ENCODE results near the gene NTN5.

NTN5 gene

DNA sequence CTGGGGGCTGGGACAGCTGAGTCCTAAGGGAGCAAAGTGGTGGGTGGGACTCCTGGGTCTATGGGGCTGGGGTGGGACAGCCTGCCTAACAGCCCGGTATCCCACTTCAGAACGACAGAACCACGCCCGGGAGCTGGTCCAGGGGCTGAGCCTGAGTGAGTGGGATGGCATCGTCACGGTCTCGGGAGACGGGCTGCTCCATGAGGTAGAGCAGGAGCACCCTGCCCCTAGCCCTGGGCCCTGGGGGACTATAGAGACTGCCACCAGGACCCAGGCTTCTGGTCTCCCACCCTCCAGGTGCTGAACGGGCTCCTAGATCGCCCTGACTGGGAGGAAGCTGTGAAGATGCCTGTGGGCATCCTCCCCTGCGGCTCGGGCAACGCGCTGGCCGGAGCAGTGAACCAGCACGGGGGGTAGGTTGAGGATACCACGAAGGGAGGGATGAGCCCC, 44.9 kb downstream of the NTN5 start:
- DNase-seq: no peak

DNA sequence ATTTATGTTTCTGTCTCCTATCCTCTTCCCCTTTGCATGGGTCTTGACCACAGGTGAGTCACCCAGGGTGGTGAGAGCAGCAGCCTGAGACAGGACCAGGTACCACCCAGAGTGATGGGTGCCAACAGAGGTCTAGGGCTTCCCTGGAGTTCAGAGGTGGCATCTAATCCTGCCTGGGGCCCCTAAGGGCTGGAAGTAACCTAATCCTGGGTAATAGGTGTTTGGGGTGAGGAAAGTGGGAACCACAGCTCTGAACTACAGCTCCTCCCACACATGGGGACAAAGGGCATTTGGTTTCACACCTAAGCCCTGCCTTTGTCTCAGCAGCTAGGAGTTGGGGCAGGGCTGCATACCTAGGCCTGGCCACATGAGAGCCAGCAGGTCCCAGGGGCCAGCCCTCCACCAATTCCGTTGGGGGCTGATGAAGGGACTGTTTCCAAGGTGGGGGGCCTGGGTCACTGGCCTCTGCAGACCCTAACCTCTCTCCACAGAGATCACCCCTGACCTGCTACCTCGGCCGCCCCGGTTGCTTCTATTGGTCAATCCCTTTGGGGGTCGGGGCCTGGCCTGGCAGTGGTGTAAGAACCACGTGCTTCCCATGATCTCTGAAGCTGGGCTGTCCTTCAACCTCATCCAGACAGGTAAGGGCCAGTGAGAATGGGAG, 45.5 kb downstream of the NTN5 start:
- DNase-seq: no peak

GRCh38 chr19:48625891-48626327, 46.9 kb downstream of the NTN5 start:
- no peak for DNase-seq

DNA sequence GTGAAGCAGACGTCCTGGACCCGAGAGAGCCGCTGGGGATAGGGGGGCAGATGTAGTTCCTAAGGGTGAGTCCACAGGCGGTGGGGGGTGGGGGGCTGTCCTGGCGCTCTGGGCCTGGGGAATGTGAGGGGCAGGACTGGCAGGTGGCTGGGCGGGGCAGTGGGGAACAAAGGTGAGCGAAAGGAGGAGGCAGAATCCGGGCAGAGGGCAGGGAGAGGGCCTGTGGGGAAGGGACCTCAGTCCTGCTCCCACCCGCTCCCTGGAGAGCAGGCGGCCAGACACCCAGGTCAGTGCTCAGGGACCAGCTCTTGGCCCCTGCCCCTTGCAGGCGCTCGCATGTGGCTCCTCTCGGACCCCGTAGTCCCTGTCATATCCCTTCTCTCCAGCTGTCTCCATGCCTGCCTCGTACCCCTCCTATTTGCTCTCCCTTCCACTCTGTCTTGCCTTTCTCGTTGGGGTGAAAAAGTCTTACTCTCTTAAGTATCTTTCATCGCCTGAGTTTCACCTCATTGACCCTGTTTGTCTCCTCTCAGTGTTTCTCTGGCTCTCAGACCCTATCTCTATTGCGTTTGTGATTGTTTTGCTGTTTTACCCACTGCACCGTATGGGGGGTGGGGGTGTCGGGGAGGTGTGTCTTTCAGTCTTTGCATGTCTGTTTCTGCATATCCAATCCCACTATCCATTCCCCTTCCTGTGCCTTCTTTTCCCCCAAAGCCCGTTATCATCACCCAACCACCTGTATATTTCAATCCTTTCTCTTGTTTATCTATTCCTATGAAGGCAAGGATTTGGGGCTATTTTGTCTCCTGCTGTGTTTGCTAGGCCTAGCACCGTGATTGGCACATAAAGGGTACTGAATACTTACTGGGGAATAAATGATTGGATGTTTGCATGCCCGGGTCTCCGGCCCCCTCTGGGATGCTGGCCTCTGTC, 47.8 kb downstream of the NTN5 start:
- DNase-seq: no peak

DNA sequence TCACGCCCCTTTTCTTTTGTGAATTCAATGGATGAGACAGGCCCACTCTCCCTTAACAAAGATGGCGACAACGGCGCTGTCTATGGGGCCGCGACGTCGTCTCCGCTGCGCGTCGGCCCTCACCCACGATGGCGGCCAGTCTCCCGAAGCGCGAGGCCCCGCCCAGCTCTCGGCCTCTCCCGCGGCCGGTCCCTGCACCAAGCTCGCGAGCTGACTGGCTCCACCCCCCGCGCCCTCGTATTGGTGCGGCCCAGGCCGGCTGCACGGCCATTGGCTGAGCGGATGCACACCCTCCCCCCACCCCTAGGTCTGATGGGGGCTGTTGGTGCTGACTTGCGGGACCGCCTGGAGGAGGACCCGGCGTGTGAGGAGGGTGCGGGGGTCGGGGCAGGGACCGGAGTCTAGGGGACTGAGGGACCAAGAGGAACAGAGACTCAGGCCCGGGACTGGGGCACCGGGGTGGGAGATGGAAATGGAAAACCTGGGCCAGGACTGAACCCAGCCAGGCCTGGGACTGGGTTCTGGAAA, 48.7 kb downstream of the NTN5 start:
- peak; percentile 89 to 99 for DNase-seq

GRCh38 chr19:48623556-48624066, 49.2 kb downstream of the NTN5 start:
- DNase-seq: no peak

DNA sequence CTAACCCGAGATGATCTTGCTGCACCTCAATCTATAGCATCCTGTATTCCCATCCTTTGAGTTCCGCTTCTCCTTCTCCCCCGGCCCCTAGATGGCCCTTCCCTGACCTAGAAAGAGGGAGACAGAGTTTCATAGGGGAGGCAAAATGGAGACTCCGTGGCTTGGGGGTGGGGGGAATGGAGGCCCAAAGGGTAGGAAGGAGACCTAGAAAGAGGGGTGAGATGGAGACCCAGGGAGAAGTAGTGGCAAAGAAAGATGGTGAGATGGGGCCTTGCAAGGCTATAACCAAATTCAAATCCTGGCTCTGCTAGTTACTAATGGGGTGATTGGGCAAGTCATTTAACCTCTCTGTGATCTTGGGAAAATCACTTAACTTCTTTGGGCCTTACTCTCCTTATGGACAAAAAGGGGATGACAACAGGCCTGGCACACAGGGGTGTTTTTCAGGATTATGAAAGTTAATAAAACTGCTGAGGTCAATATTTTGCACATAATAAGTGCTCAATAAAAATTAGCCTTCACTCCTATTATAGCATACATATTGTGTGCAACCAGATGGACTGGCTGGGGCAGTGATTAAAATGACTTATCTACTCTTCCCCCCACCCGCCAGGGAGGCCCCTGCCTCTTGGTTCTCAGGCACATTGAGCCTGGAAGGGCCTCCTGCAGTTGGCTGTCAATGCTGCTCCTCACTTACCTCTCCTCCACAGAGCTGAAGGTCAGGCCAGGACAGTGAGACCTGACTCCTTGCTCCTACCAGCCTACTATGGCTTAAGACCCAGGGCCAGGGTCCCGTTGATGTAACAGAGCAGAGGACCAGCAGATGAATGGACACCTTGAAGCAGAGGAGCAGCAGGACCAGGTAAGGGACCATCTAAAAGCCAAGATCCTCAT, 52.9 kb downstream of the NTN5 start:
- DNase-seq: no peak

GRCh38 chr19:48618916-48619691, 53.7 kb downstream of the NTN5 start, which contains the start of the genes RPL18 and SPHK2:
RPL18 (minus strand) TSS chr19:48619178; CDS start chr19:48619143, 35 bp downstream.
SPHK2 (plus strand) TSS chr19:48619506; CDS start chr19:48620515, 1,009 bp downstream.
- peak; percentile 98 to 99 for DNase-seq

GRCh38 chr19:48618278-48618915, 54.4 kb downstream of the NTN5 start:
- DNase-seq: no peak

GRCh38 chr19:48617146-48617937, 55.5 kb downstream of the NTN5 start:
- DNase-seq: no peak

GRCh38 chr19:48616491-48617056, 56.2 kb downstream of the NTN5 start:
- DNase-seq: no peak

DNA sequence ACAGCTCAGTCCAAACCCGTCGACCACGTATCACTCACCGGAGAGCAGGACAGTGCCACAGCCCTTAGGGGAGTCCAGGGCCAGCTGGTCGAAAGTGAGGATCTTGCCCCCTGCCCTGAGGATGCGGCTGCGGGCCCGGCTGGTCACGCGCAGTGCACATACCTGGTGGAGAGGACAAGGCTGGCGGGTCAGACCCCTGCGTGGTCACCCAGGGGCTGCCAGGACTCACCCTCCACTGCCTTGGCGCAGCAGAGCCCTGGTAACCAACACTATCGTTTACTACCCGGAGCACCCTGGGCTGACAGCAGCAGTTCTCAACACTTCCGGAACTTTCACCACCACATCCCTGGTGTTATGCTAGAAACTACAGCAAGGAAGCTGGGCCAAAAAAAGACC, 56.8 kb downstream of the NTN5 start:
- no peak for DNase-seq

- DNase-seq: no peak
Measured at GRCh38 chr19:48615231-48616040, 57.4 kb downstream of the NTN5 start.

DNA sequence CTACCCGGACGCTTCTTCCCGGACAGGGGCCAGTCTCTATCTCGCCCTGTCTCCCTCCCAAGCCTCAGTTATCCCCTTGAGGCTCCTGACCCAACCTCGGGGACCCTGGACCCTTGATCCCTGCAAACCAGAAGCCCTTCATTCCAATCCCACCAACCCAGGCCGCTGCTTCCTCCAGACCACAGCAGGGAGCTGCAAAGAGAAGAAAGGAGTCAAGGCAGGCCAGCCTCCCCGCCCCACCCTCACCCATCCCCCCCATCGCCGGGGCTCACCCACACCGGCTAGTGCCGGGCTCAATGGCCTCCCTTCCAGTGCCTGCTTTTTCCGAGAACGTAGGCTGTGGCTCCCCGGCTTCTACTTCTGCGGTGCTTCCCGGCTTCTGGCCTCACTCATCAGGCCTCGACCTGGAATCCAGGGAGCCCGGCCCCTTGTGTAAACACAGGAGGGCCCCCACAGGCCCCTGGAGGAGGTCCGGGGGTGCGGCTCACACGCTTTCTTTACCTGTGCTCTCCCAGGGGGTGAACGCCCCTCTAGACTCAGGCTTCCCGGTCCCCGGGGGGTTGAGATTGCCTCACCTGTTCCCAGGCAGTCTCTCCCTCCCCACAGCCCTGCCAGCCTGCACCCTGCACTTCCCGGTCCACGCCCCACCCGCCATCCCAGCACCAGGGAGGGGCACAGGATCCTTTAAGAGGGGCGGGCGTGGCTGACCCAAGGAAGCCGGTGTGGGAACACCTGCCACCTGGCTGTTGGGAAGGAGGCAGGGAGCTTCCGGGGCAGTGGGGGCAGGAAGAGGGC, 58.2 kb downstream of the NTN5 start, which contains the start of gene FAM83E:
FAM83E (minus strand) TSS at position 641 of the 795 bp plus-strand sequence. CDS start 1,704 bp downstream, outside the sequence.
- peak; percentile 81 to 93 for DNase-seq

DNA sequence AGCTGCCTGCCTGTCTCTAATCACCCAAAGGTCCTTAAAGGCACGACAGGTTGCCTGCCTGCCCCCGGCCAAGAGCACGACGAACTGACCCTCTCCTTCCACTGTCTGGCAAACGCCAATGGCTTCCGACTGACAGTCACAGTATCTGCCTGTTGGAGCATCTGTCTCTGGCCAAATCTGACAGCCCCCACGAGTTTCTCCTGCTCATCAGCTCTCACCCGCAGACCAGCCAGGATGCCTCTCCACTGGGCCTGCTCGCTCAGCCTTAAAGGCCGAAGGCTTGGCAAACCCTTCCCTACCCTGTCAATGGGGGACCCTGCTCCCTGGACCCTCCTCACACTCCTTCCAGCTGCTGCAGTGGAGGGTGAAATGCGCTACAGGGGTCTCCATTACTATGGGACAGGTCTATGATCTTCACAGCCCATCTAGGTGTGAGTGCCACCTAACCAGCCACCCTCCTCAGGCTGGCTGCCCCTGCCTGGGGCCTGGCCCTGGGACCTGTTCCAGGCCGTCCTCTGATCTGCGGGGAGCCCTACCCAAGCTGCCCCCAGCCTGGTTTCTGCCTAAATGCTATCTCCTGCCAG, 58.9 kb downstream of the NTN5 start:
- DNase-seq: no peak

- DNase-seq: no peak
Measured at GRCh38 chr19:48613024-48613851, 59.6 kb downstream of the NTN5 start.

All from NCI-H187 (cell line).